Stimulated activated CD8-positive, alpha-beta memory T cell treated with anti-CD3 and anti-CD28 coated beads, Interleukin-4, amount 100 ng/mL, for 4 hours (primary cell): ENCODE data around the gene UPF3A.
"Not testable (repeated sequence)": the region's sequence is repeated elsewhere in the genome, so short reads cannot be mapped to it uniquely, and the experiment has no call there.

Experiments used
- DNase-seq, 2 donors: peaks; one replicate each; pipeline ENCODE4 v3.0.0-alpha.2; 2020; ENCODE audit warnings: low read depth in 2 of 2, low spot score in 1 of 2

UPF3A gene

GRCh38 chr13:114333881-114334280 is 52.5 kb downstream of the UPF3A start:
- not testable (repeated sequence) for DNase-seq

DNA sequence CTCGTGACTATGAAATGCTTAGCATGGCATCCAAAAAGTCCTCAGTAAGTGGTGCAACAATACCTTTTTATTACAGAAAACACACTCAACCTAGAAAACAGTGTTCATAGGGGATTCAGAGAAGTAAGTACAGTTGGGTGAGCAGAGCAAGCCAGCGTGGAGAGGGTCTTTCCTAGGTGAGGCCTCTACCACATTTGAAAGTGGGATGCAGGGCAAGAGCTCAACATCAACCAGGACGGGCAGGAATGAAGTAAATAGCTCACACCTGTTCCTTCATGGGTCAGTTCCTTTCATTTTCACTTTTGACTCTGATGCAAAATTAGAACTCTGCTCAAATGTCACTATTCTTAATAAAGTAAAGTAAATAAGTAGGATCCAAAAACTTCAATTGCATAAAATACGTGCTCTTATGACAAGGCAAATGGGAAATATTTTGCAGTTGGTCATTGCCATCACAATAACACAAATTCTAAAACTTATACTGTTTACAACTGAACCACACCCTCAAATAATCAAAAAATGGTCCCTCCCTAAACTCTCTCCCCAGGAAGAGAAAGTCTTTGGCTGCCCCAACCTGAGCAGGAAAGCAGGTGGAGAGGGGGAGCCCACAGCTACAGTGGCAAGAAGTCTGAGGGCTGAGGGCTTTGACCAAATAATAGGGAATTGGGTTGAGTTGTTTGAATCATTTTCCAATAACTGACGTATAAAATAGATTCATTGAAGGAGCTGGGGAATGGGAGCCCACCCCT is 53.1 kb downstream of the UPF3A start:
- DNase-seq: no peak

- not testable (repeated sequence) for DNase-seq
Measured at GRCh38 chr13:114336457-114336856, 55.1 kb downstream of the UPF3A start.

GRCh38 chr13:114338959-114339358 is 57.6 kb downstream of the UPF3A start:
- DNase-seq: no peak

DNA sequence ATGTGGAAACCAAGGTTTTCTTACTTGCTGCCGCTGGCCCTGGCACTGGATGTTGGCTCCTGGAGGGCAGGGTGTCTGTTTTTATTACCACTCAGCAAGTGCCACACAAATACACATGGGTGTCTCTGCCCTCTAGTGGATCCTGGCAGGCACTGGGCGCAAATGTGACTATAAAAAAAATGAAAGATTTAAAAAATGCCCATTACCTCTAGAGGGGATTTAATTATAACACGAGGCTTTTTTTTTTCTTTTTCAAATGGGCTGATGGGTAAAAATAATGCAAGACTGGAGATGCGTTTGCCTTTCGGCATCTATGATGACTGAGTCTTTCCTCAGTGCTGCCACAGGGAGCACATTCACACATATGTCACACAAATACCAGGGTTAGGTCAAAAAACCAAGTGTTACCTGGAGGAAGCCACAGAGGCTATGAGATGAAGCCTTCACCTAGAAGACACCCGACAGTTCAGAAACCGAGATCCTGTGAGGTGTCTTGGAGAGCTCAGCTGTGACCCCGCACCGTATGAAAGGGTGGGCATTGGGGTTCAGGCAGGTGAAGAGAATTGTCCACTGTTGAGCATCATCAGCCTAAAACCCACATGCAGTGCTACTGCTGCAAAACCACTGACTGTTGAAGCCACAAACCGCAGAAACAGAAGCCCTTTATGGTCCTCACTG is 58.6 kb downstream of the UPF3A start:
- DNase-seq: peak in 1 of 2 donors; percentile 19

DNA sequence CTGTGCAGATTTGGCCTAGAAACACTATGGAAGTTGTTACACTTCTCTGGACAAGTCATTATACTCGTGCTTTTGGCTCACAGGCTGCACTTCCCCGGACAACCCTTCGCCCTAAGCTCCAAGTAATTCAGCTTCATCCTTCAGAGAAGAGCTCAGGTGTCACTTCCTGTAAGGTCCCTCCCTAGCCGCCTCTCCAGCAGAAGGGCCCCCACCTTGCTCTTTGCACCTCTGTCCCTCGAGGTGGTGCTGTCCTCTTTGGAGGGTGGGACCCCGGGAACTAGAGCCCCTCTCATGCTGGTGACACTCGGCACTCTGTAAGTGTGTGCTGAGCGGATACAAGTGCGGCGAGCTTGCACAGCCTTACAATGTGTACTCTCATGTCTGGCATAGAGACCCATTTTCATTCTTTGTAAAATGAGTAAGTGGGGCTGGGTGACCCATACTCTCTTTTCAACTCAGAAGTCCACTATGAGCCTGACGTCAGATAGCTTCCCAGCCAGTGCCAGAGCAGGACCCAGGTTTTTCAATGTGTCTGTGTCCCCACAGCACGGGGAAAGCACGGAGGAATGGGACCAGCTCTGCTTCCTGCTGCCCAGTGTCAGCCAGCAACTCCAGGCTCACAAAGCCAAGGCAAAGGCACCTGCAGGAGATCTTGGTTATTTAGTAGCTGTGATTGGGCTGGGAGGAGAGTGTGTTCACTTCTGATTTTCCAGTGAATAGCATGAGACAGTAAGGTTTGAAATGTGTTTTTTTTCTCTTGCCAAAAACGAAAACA is 59.8 kb downstream of the UPF3A start:
- no peak for DNase-seq

DNA sequence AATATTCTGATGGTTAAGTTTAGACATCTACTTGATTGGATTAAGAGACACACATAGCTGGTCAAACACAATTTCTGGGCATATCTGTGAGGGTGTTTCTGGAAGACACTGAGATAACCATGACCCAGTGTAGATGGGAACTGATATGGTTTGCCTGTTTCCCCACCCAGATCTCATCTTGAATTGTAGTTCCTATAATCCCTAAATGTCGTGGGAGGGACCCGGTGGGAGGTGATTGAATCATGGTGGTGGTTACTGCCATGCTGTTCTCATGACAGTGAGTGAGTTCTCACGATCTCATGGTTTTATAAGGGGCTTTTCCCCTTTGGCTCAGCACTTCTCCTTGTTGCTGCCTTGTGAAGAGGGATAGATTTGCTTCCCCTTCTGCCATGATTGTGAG is 65.9 kb downstream of the UPF3A start:
- not testable (repeated sequence) for DNase-seq

DNA sequence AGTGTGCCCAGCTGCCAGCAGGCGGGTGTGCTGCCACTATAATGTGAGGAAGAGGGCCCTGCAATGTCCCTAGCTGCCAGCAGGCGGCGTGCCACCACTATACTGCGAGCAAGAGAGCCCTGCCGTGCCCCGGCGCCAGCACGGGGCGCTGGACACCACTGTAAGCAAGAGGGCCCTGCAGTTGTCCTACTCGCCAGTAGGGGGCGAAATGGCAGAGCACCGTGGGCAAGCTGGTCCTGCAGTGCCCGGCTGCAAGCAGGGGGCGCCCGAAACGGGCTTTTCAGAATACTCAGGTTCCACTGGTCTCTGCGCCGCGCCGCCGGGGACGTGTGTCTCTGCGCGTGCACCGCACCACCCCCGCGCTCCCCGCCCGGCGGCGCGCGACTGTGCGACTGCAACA is 71.4 kb downstream of the UPF3A start:
- not testable (repeated sequence) for DNase-seq

DNA sequence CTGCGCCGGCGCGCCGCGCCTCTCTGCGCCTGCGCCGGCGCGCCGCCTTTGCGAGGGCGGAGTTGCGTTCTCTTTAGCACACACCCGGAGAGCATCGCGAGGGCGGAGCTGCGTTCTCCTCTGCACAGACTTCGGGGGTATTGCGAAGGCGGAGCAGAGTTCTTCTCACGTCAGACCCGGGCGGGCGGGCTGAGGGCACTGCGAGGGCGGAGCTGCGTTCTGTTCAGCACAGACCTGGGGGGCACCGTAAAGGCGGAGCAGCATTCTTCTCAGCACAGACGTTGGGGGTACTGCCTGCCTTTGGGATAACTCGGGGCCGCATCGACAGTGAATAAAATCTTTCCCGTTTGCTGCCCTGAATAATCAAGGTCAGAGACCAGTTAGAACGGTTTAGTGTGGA is 72.0 kb downstream of the UPF3A start:
- not testable (repeated sequence) for DNase-seq
